GM12878 (cell line): ENCODE results near the gene ELAVL2. TPM values are rescaled to one million over a fixed set of nuclear protein-coding genes. Genes with fewer than 3 reads are reported as not detected.

Experiments used
- ATAC-seq: fragments of 200-7000 bp; cut with Tn5 transposase; 3 replicates; pipeline ENCODE4 v1.9.1; 2020; ENCODE audit warnings: mild to moderate bottlenecking, moderate library complexity
- BruUV-seq: library from RNA; stranded (reverse); fragments of 400-500 nt; replicated peaks from 2 replicates; lab custom pipeline; 2021; lab: Mats Ljungman, UMichigan
- CTCF ChIA-PET: fragments of 300-600 bp; sonication (Branson Sonifier 250); formaldehyde crosslinking; extraction: SDS; loops from one replicate; lab custom pipeline; 2021; ENCODE audit warnings: inconsistent platforms; lab: Yijun Ruan, JAX
- POLR2A ChIA-PET: fragments of 350-600 bp; formaldehyde crosslinking; extraction: SDS; loops from one replicate; lab custom pipeline; 2021; ENCODE audit warnings: inconsistent platforms; lab: Charles Lee
- RAD21 ChIA-PET: fragments of 300-600 bp; sonication (Branson Sonifier 250); formaldehyde crosslinking; loops from one replicate; lab custom pipeline; 2023; ENCODE audit warnings: antibody characterized with exemption; ENCODE audit not compliant: unreplicated experiment; lab: Charles Lee
- SMC1A ChIA-PET: fragments of 300-600 bp; sonication (Branson Sonifier 250); formaldehyde crosslinking; loops from one replicate; lab custom pipeline; 2023; ENCODE audit not compliant: unreplicated experiment, uncharacterized antibody; lab: Charles Lee
- DNase-seq: peaks from one replicate; pipeline ENCODE4 v3.0.0-alpha.2; 2011; ENCODE audit warnings: low read depth, low spot score
- FAIRE-seq: peaks from 3 replicates; lab custom pipeline; 2011; peaks lifted over from hg19 to GRCh38; lab: Jason Lieb, UNC
- H2AFZ ChIP-seq: 2 replicates; pipeline ENCODE4 v1.6.0; 2011; ENCODE audit warnings: low read depth, low read length, control low read depth; ENCODE audit not compliant: control insufficient read depth
- H3K27ac ChIP-seq: 2 replicates; pipeline ENCODE4 v1.5.1; 2011; ENCODE audit warnings: control low read depth; ENCODE audit not compliant: control insufficient read depth, insufficient read depth
- H3K27me3 ChIP-seq, 2 experiments: replicated peaks in 1 of 2; 2 replicates each; pipeline versions ENCODE4 v1.6.0 to v1.6.1; 2011; ENCODE audit warnings: low read length in 1 of 2; ENCODE audit not compliant: control insufficient read depth in 2 of 2, insufficient read depth in 2 of 2
- H3K36me3 ChIP-seq, 2 experiments: 2 replicates each; pipeline ENCODE4 v1.5.1; 2011; ENCODE audit warnings: low read length in 1 of 2; ENCODE audit not compliant: control insufficient read depth in 2 of 2, insufficient read depth in 2 of 2
- H3K4me1 ChIP-seq: 2 replicates; pipeline ENCODE4 v1.6.1; 2011; ENCODE audit warnings: mild to moderate bottlenecking, low read length, moderate library complexity, mixed read lengths; ENCODE audit not compliant: control insufficient read depth, insufficient read depth
- H3K4me2 ChIP-seq: 2 replicates; pipeline ENCODE4 v1.6.0; 2011; ENCODE audit warnings: control low read depth; ENCODE audit not compliant: control insufficient read depth, insufficient read depth
- H3K4me3 ChIP-seq: fragments of 200-600 bp; sonication (generic); 2 replicates; pipeline ENCODE4 v1.5.1; 2016
- H3K79me2 ChIP-seq: 2 replicates; pipeline ENCODE4 v1.6.0; 2011; ENCODE audit warnings: low read length; ENCODE audit not compliant: control insufficient read depth, insufficient read depth
- H3K9ac ChIP-seq: 2 replicates; pipeline ENCODE4 v1.8.0; 2011; ENCODE audit warnings: low read length, control low read depth, mixed read lengths; ENCODE audit not compliant: control insufficient read depth, insufficient read depth
- H3K9me3 ChIP-seq: replicated peaks from 3 replicates; pipeline ENCODE4 v1.5.1; 2011; ENCODE audit warnings: mild to moderate bottlenecking, low read length; ENCODE audit not compliant: control insufficient read depth, insufficient read depth
- H4K20me1 ChIP-seq: 2 replicates; pipeline ENCODE4 v1.6.0; 2011; ENCODE audit not compliant: control insufficient read depth, insufficient read depth
- BRCA1 ChIP-seq: IDR thresholded peaks from 2 replicates; pipeline ENCODE4 v1.6.1; 2011; ENCODE audit warnings: low read depth, low read length, improper control_type of control experiment
- GATAD2B ChIP-seq: fragments of 450-650 bp; conservative IDR thresholded peaks from 2 replicates; pipeline ENCODE4 v1.6.1; 2017; ENCODE audit warnings: low read depth, mild to moderate bottlenecking, moderate library complexity
- MEF2A ChIP-seq: IDR thresholded peaks from 2 replicates; pipeline ENCODE4 v1.6.1; 2011; ENCODE audit warnings: low read depth, mild to moderate bottlenecking, low read length, moderate library complexity; ENCODE audit not compliant: insufficient read depth
- NFYA ChIP-seq: IDR thresholded peaks from 2 replicates; pipeline ENCODE4 v1.6.1; 2011; ENCODE audit warnings: low read depth, mild to moderate bottlenecking, low read length, improper control_type of control experiment, borderline replicate concordance
- NFYB ChIP-seq: IDR thresholded peaks from 2 replicates; pipeline ENCODE4 v1.6.1; 2011; ENCODE audit warnings: low read depth, mild to moderate bottlenecking, low read length, improper control_type of control experiment, moderate library complexity; ENCODE audit not compliant: insufficient read depth
- NR2F1 ChIP-seq: fragments of 450-650 bp; conservative IDR thresholded peaks from 2 replicates; pipeline ENCODE4 v1.6.1; 2017; ENCODE audit warnings: mild to moderate bottlenecking
- SUZ12 ChIP-seq: fragments of 200-600 bp; sonication (generic); IDR thresholded peaks from one replicate; pipeline ENCODE4 v1.6.1; 2018; ENCODE audit warnings: antibody characterized with exemption, mild to moderate bottlenecking; ENCODE audit not compliant: unreplicated experiment
- ZNF207 ChIP-seq: fragments of 450-650 bp; IDR thresholded peaks from 2 replicates; pipeline ENCODE4 v1.6.1; 2014; ENCODE audit warnings: antibody characterized with exemption, mild to moderate bottlenecking, borderline replicate concordance
- ZZZ3 ChIP-seq: IDR thresholded peaks from 2 replicates; pipeline ENCODE4 v1.6.1; 2011; ENCODE audit warnings: low read depth; ENCODE audit not compliant: control insufficient read depth, insufficient read length
- WGBS: methylation state at CpG from one replicate; pipeline ENCODE4 v1.1.6; 2016; ENCODE audit warnings: low lambda C conversion rate; ENCODE audit not compliant: insufficient replicate concordance, insufficient coverage; ENCODE audit errors: missing lambda C conversion rate; 5-methylcytosine and 5-hydroxymethylcytosine counted together
- in situ Hi-C: fragments of 300-500 bp; cut with MboI; formaldehyde crosslinking; loops from 9 replicates; pipeline ENCODE4 v1.14.3; 2018; ENCODE audit warnings: mixed read lengths
- intact Hi-C: fragments of 100-400 bp; cut with micrococcal nuclease; formaldehyde crosslinking; loops from one replicate; pipeline ENCODE4 v1.14.2; 2022; ENCODE audit not compliant: unreplicated experiment
- polyA plus RNA-seq, 11 experiments: library from polyadenylated mRNA; depleted of rRNA in 4 of 11; unstranded in 6 of 11; stranded (reverse) in 5 of 11; fragments of >200 nt; fragmentation: Nextera tagmentation in 4 of 11; fragmentation: Illumina TruSeq in 1 of 11; extraction: Ambion mirVana in 4 of 11; extraction: Trizol in 1 of 11; gene quantifications; 1 replicate in 1 of 11; 2 replicates in 10 of 11; pipeline versions ENCODE4 v1.2.1 to v1.2.3, GENCODE V29; 2011 to 2016; ENCODE audit warnings: inconsistent platforms in 2 of 11, missing spikeins in 2 of 11, low read depth in 1 of 11
- total RNA-seq, 4 experiments: library from RNA; depleted of rRNA in 3 of 4; stranded (reverse); fragments of >200 nt in 3 of 4; fragmentation: Illumina TruSeq in 1 of 4; extraction: Trizol in 1 of 4; gene quantifications; 2 replicates each; pipeline versions ENCODE4 v1.2.1 to v1.2.3, GENCODE V29; 2013 to 2021
- TF ChIP-seq, protein P1 (sequence below): fragments of 450-650 bp; formaldehyde crosslinking; IDR thresholded peaks from 2 replicates; pipeline ENCODE4 v1.4.0; 2022; ENCODE audit warnings: mild to moderate bottlenecking, moderate library complexity
- TF ChIP-seq, protein P2 (sequence below): IDR thresholded peaks from 2 replicates; pipeline ENCODE4 v1.6.1; 2012; ENCODE audit warnings: mild to moderate bottlenecking, low read depth, low read length
- TF ChIP-seq, protein P3 (sequence below), 3 experiments: IDR thresholded peaks in 2 of 3; conservative IDR thresholded peaks in 1 of 3; 2 replicates each; pipeline ENCODE4 v1.5.1; 2011; ENCODE audit warnings: low read depth in 3 of 3, low read length in 3 of 3, mild to moderate bottlenecking in 3 of 3, control low read depth in 2 of 3, moderate library complexity in 2 of 3, inconsistent platforms in 1 of 3, mixed read lengths in 1 of 3; ENCODE audit not compliant: control insufficient read depth in 2 of 3, insufficient read depth in 1 of 3; ENCODE audit errors: extremely low read depth in 1 of 3

The ELAVL2 gene
- total and polyA plus RNA-seq, 10 of the 15 experiments (the other 5 are each of a cell fraction or from before 2014, with no cell fraction given), result 0.24 to 2.6 (median 0.76) TPM

DNA sequence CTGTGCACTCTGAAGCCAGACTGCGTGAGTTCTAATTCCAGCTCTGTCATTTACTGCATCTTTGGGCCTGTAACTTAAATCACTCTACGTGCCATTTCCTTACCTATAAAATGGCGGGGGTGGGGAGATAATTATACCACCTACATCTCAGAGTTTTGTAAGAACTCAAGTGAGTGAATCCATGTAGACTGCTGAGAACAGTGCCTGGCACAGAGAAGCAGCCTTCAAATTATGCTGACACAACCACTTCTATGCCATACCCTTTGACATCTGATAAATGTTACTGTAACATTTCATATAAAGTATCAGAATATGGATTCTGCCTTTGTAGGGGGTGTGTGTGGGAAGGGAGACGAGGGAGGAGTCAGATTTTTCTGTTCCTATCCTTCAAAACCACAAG, 27.7 kb downstream of the ELAVL2 start (continued):
- TF ChIP-seq MEF2A, result no peak

DNA sequence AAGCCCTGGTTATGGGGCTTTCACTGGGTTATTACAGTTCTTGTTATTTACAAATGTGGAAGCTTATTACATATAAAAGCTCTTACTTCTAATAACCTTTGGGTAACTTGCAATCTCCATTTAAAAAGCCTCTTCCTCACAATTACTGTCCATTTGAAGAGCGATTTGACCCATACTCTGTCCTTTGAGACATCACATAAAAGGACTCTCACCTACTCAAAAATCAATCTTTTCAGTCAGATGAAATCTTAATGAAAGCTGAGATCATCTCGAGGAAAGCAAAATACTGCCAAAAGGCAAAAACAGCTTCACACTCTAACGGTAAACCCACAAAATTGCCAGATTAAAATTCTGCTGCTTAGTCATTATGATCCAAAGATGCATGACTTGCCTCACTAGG, 29.8 kb downstream of the ELAVL2 start:
- H3K27me3 ChIP-seq, result no peaks in the 10 kb centered on the region
- intact Hi-C loops, result no loop called here
- 28% methylated on average over 3 of the region's 3 CpGs for WGBS
- ChIA-PET POLR2A (interaction anchor here (1.0 to 1.5 kb wide), 4 partner anchors 9 to 30 kb away, joined by 3 to 4 read pairs (median 3); partner anchors contain the start of gene ELAVL2), SMC1A (interaction anchor here (0.6 to 2.3 kb wide), 13 partner anchors 9 to 256 kb away, joined by 3 to 13 read pairs (median 4); partner anchors contain the start of gene ELAVL2), RAD21 (interaction anchor here (0.7 to 4.1 kb wide), 4 partner anchors 10 to 23 kb away, joined by 3 to 21 read pairs (median 3); no protein-coding TSS in a partner anchor), CTCF (interaction anchor here (1.0 to 2.1 kb wide), 5 partner anchors 9 to 66 kb away, joined by 3 to 7 read pairs (median 3); no protein-coding TSS in a partner anchor)
- DNase-seq (no peak), FAIRE-seq (no peak), ATAC-seq (no peak; the same call in 2 of the 3 replicates)
- no TSS peak for BruUV-seq
- no peaks in the 10 kb centered on the region for H3K36me3 ChIP-seq
- no peak overlapping the region for H3K27ac ChIP-seq
- no peak overlapping the region for H3K9ac ChIP-seq
- H3K9me3 ChIP-seq, result no peaks in the 10 kb centered on the region
- no peaks in the 10 kb centered on the region for H3K4me1 ChIP-seq
- in situ Hi-C loops, result no loop called here
- H3K4me2 ChIP-seq, result no peak overlapping the region
- no peak overlapping the region for H3K4me3 ChIP-seq
- H4K20me1 ChIP-seq, result no peaks in the 10 kb centered on the region
- H3K79me2 ChIP-seq, result no peaks in the 10 kb centered on the region
- no peak overlapping the region for H2AFZ ChIP-seq
- TF ChIP-seq GATAD2B (no peak), SUZ12 (no peak), NFYA (no peak), ZNF207 (no peak), NR2F1 (no peak), BRCA1 (no peak), NFYB (no peak), ZZZ3 (no peak)
- TF ChIP-seq, protein P1, sequence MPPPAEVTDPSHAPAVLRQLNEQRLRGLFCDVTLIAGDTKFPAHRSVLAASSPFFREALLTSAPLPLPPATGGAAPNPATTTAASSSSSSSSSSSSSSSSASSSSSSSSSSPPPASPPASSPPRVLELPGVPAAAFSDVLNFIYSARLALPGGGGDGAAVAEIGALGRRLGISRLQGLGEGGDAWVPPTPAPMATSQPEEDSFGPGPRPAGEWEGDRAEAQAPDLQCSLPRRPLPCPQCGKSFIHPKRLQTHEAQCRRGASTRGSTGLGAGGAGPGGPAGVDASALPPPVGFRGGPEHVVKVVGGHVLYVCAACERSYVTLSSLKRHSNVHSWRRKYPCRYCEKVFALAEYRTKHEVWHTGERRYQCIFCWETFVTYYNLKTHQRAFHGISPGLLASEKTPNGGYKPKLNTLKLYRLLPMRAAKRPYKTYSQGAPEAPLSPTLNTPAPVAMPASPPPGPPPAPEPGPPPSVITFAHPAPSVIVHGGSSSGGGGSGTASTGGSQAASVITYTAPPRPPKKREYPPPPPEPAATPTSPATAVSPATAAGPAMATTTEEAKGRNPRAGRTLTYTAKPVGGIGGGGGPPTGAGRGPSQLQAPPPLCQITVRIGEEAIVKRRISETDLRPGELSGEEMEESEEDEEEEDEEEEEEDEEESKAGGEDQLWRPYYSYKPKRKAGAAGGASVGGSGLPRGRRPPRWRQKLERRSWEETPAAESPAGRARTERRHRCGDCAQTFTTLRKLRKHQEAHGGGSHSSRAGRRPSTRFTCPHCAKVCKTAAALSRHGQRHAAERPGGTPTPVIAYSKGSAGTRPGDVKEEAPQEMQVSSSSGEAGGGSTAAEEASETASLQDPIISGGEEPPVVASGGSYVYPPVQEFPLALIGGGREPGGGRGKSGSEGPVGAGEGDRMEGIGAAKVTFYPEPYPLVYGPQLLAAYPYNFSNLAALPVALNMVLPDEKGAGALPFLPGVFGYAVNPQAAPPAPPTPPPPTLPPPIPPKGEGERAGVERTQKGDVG (CRISPR knock-in tag), result no peak
- TF ChIP-seq, protein P2, sequence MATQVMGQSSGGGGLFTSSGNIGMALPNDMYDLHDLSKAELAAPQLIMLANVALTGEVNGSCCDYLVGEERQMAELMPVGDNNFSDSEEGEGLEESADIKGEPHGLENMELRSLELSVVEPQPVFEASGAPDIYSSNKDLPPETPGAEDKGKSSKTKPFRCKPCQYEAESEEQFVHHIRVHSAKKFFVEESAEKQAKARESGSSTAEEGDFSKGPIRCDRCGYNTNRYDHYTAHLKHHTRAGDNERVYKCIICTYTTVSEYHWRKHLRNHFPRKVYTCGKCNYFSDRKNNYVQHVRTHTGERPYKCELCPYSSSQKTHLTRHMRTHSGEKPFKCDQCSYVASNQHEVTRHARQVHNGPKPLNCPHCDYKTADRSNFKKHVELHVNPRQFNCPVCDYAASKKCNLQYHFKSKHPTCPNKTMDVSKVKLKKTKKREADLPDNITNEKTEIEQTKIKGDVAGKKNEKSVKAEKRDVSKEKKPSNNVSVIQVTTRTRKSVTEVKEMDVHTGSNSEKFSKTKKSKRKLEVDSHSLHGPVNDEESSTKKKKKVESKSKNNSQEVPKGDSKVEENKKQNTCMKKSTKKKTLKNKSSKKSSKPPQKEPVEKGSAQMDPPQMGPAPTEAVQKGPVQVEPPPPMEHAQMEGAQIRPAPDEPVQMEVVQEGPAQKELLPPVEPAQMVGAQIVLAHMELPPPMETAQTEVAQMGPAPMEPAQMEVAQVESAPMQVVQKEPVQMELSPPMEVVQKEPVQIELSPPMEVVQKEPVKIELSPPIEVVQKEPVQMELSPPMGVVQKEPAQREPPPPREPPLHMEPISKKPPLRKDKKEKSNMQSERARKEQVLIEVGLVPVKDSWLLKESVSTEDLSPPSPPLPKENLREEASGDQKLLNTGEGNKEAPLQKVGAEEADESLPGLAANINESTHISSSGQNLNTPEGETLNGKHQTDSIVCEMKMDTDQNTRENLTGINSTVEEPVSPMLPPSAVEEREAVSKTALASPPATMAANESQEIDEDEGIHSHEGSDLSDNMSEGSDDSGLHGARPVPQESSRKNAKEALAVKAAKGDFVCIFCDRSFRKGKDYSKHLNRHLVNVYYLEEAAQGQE, result no peak
- TF ChIP-seq, protein P3, sequence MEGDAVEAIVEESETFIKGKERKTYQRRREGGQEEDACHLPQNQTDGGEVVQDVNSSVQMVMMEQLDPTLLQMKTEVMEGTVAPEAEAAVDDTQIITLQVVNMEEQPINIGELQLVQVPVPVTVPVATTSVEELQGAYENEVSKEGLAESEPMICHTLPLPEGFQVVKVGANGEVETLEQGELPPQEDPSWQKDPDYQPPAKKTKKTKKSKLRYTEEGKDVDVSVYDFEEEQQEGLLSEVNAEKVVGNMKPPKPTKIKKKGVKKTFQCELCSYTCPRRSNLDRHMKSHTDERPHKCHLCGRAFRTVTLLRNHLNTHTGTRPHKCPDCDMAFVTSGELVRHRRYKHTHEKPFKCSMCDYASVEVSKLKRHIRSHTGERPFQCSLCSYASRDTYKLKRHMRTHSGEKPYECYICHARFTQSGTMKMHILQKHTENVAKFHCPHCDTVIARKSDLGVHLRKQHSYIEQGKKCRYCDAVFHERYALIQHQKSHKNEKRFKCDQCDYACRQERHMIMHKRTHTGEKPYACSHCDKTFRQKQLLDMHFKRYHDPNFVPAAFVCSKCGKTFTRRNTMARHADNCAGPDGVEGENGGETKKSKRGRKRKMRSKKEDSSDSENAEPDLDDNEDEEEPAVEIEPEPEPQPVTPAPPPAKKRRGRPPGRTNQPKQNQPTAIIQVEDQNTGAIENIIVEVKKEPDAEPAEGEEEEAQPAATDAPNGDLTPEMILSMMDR (IDR thresholded peaks at IDR 0.05 in 2 of 3, conservative IDR thresholded peaks at IDR 0.05 in 1 of 3; ENCODE audit: control insufficient read depth in 2 of 3, extremely low read depth in 1 of 3, insufficient read depth in 1 of 3, low read depth in 3 of 3, low read length in 3 of 3), result no peak
